Neural progenitor cell (in vitro differentiated cells): ENCODE data around the gene IFT74.

Experiments
- EZH2 ChIP-seq: fragments of 200-600 bp; sonication (generic); IDR thresholded peaks from 2 replicates; pipeline ENCODE4 v1.6.1; 2017; ENCODE audit warnings: antibody characterized with exemption, mild to moderate bottlenecking, moderate library complexity
- EZH2phosphoT487 ChIP-seq: fragments of 200-600 bp; sonication (generic); IDR thresholded peaks from 2 replicates; pipeline ENCODE4 v1.6.1; 2017; ENCODE audit warnings: antibody characterized with exemption
- TF ChIP-seq, protein P1 (sequence below): fragments of 200-600 bp; sonication (generic); IDR thresholded peaks from 2 replicates; pipeline ENCODE4 v1.5.1; 2017; ENCODE audit warnings: antibody characterized with exemption, mild to moderate bottlenecking

DNA sequence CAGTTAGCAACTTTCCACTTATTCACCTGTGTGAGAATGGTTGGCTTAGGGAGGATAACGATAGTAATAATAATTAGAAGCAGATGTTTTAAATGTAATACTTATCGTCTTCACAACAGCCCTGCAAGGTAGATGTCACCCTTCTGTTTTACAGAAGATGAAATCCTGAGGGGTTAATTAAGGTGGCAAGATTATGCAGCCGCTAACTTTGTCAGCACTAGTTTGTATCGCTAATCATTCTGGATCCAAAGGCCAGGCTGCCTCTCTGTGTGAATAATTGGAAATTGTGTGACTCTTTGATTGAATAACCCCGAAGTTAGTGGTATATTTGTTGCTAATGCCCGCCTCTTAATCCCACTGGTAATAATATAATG is 635 bp downstream of the IFT74 start:
- TF ChIP-seq, protein P1, sequence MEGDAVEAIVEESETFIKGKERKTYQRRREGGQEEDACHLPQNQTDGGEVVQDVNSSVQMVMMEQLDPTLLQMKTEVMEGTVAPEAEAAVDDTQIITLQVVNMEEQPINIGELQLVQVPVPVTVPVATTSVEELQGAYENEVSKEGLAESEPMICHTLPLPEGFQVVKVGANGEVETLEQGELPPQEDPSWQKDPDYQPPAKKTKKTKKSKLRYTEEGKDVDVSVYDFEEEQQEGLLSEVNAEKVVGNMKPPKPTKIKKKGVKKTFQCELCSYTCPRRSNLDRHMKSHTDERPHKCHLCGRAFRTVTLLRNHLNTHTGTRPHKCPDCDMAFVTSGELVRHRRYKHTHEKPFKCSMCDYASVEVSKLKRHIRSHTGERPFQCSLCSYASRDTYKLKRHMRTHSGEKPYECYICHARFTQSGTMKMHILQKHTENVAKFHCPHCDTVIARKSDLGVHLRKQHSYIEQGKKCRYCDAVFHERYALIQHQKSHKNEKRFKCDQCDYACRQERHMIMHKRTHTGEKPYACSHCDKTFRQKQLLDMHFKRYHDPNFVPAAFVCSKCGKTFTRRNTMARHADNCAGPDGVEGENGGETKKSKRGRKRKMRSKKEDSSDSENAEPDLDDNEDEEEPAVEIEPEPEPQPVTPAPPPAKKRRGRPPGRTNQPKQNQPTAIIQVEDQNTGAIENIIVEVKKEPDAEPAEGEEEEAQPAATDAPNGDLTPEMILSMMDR, result no peak
- TF ChIP-seq EZH2phosphoT487 (no peak), EZH2 (no peak)
